ENCODE data around the gene DTNA. TPM values are rescaled to one million over a fixed set of nuclear protein-coding genes. Genes with fewer than 3 reads are reported as not detected.
"Not testable (repeated sequence)": the region's sequence is repeated elsewhere in the genome, so short reads cannot be mapped to it uniquely, and the experiment has no call there.

Gene DTNA
- polyA plus RNA-seq, 1 donor, result 12.3 TPM

DNA sequence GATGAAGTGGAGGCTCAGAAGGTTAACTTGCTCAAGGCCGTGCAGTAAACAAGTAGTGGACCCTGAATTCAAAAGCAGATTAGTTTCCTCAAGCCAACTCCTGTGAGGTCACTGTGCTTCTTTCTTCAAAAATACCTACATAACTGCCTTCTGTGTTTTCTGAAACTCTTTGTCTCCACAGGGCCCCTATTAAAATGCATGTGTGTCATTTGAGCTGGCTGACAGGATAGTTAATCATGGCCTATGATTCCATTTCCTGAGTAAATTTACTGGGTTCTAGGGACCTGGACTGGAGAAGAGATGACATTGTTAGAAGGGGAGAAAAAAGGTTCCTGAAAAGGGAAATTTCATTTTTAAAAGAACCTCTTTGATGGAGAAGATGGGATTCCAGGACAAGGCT, 12.9 kb upstream of the DTNA start:
- H3K36me3 ChIP-seq (ENCODE audit: control insufficient read depth, insufficient read depth, low read length), result no peaks in the 10 kb centered on the region
- peaks cover 22% of the 10 kb centered on the region for H3K4me1 ChIP-seq (ENCODE audit: control insufficient read depth, insufficient read depth, low read length)
- H3K27ac ChIP-seq (ENCODE audit: low read length), result peak overlapping the region; percentile 60
- WGBS (ENCODE audit: insufficient coverage, low lambda C conversion rate), result no CpG with 5 or more reads among the region's 1 CpG
- H3K4me3 ChIP-seq (ENCODE audit: low read length), result no peak overlapping the region
- DNase-seq, result peak in 1 of 2 donors; percentile 12
- H3K27me3 ChIP-seq (ENCODE audit: control insufficient read depth, insufficient read depth, low read length), result no peaks in the 10 kb centered on the region
- H3K9me3 ChIP-seq (ENCODE audit: control insufficient read depth, low read depth, low read length), result no peaks in the 10 kb centered on the region

DNA sequence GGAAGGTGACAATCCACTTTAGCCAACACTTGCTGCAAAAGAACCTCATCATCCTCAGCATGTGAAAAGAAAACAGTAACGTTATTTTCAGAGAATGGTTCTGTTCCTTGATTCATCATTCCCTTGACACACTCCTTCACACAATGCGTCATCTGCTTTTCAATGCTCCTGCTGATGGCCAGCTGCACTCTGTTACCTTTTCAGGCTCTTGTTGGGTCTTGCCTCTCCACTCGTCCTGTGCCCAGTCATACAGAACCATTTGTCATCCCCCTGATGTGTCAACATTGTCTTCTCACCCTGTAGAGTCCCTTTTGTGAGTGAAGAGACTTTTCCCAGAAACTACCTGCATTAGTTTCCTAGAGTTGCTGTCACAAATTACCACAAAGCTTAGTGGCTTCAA, 12.2 kb upstream of the DTNA start:
- no peak for DNase-seq
- Histone ChIP-seq H3K4me3 (ENCODE audit: low read length) (no peak overlapping the region), H3K4me1 (ENCODE audit: control insufficient read depth, insufficient read depth, low read length) (peaks cover 22% of the 10 kb centered on the region), H3K27me3 (ENCODE audit: control insufficient read depth, insufficient read depth, low read length) (no peaks in the 10 kb centered on the region), H3K9me3 (ENCODE audit: control insufficient read depth, low read depth, low read length) (no peaks in the 10 kb centered on the region), H3K27ac (ENCODE audit: low read length) (peak overlapping the region; percentile 60), H3K36me3 (ENCODE audit: control insufficient read depth, insufficient read depth, low read length) (no peaks in the 10 kb centered on the region)
- 92% methylated on average over 2 of the region's 3 CpGs for WGBS (ENCODE audit: insufficient coverage, low lambda C conversion rate)

DNA sequence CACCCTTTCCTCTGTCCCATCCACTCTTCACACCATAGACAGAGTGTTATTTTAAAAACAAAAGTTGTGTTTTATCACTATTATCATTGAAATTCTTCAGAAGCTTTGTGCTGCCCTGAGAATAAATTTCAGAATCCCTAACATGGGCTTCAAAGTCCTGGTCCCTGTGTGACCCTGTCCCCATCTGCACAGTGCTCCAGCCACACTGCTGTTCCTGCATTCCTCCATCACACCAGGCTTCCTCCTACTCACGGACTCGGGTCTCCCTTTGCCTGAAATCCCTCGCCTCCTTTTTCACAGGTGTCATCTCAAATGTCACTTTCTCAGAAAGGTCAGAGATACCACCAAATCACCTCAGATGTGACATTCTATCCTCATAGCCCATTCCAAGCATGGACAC, 8.2 kb upstream of the DTNA start:
- no peak overlapping the region for H3K4me3 ChIP-seq (ENCODE audit: low read length)
- no peak overlapping the region for H3K27ac ChIP-seq (ENCODE audit: low read length)
- no peaks in the 10 kb centered on the region for H3K27me3 ChIP-seq (ENCODE audit: control insufficient read depth, insufficient read depth, low read length)
- WGBS (ENCODE audit: insufficient coverage, low lambda C conversion rate), result 92% methylated on average over 2 of the region's 3 CpGs
- DNase-seq, result no peak
- H3K9me3 ChIP-seq (ENCODE audit: control insufficient read depth, low read depth, low read length), result no peaks in the 10 kb centered on the region
- H3K4me1 ChIP-seq (ENCODE audit: control insufficient read depth, insufficient read depth, low read length), result peaks cover 8% of the 10 kb centered on the region
- no peaks in the 10 kb centered on the region for H3K36me3 ChIP-seq (ENCODE audit: control insufficient read depth, insufficient read depth, low read length)

DNA sequence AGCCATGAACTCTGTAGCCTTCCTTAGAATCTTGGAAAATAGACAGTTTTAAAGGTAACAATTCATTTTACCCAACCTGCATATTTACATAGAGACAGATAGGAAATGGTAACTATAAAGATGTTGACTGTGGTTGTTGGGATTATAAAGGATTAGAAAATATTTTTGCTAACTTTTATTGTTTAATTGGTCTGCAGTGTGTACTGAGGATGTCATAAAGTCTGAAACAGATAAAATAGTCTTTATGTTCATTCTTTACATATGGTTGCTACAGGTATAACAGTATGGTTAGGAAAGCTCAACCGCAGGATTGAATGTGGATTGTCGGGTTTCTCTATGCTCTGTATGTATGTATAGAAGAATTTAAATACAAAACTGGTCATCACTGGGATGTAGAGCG, 7.3 kb upstream of the DTNA start:
- Histone ChIP-seq H3K9me3 (ENCODE audit: control insufficient read depth, low read depth, low read length) (no peaks in the 10 kb centered on the region), H3K4me3 (ENCODE audit: low read length) (no peak overlapping the region), H3K27me3 (ENCODE audit: control insufficient read depth, insufficient read depth, low read length) (no peaks in the 10 kb centered on the region), H3K4me1 (ENCODE audit: control insufficient read depth, insufficient read depth, low read length) (no peaks in the 10 kb centered on the region), H3K27ac (ENCODE audit: low read length) (no peak overlapping the region), H3K36me3 (ENCODE audit: control insufficient read depth, insufficient read depth, low read length) (no peaks in the 10 kb centered on the region)
- DNase-seq, result no peak
- no CpG with 5 or more reads among the region's 3 CpGs for WGBS (ENCODE audit: insufficient coverage, low lambda C conversion rate)

- H3K27me3 ChIP-seq (ENCODE audit: control insufficient read depth, insufficient read depth, low read length), result no peaks in the 10 kb centered on the region
- DNase-seq, result no peak
- 92% methylated on average over 1 of the region's 1 CpG for WGBS (ENCODE audit: insufficient coverage, low lambda C conversion rate)
- H3K9me3 ChIP-seq (ENCODE audit: control insufficient read depth, low read depth, low read length), result no peaks in the 10 kb centered on the region
- no peak overlapping the region for H3K27ac ChIP-seq (ENCODE audit: low read length)
- H3K4me3 ChIP-seq (ENCODE audit: low read length), result no peak overlapping the region
- peaks cover 7% of the 10 kb centered on the region for H3K4me1 ChIP-seq (ENCODE audit: control insufficient read depth, insufficient read depth, low read length)
- no peaks in the 10 kb centered on the region for H3K36me3 ChIP-seq (ENCODE audit: control insufficient read depth, insufficient read depth, low read length)
These were observed 6.0 kb upstream of the DTNA start for GRCh38 chr18:34704074-34704473.

DNA sequence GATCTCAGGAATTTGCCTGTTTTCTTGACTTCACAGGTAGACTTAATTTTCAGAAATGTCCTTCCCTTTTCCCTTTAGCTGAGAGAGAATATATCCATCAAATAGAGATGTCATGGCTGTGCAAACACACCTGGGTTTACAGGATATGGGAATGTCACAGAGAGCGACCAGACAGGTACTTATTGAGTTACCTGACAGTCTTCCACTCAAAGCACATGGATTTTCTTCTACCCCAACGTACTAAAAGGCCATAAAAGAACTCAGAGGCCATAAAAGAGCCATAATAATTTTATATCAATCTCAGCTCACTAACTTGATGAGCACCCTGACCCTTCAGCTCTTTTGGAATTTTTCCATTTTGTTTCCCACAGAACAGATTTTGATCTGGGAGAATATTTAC, 5.3 kb upstream of the DTNA start:
- WGBS (ENCODE audit: insufficient coverage, low lambda C conversion rate), result no CpG with 5 or more reads among the region's 2 CpGs
- peaks cover 12% of the 10 kb centered on the region for H3K4me1 ChIP-seq (ENCODE audit: control insufficient read depth, insufficient read depth, low read length)
- no peaks in the 10 kb centered on the region for H3K36me3 ChIP-seq (ENCODE audit: control insufficient read depth, insufficient read depth, low read length)
- H3K27me3 ChIP-seq (ENCODE audit: control insufficient read depth, insufficient read depth, low read length), result no peaks in the 10 kb centered on the region
- H3K4me3 ChIP-seq (ENCODE audit: low read length), result no peak overlapping the region
- no peaks in the 10 kb centered on the region for H3K9me3 ChIP-seq (ENCODE audit: control insufficient read depth, low read depth, low read length)
- no peak overlapping the region for H3K27ac ChIP-seq (ENCODE audit: low read length)
- DNase-seq, result no peak

DNA sequence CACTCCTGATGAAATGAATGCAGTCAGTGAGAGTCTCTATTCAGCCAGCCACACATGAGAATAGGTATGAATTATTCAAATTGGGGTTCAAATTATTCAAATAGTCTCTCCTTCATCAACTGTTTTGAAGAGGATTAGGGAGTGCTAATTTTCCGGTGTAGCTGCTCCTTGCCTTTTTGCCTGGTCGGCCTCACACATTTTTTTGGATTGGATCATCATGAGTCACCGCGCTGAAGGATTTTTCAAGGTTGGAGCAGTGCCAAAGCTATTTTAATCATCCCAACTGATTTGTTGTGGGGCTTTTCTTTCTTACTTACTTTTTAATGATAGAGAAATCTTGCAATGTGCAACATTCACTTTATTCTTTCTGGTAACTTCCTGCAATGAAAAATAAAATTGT, 2.4 kb upstream of the DTNA start:
- Histone ChIP-seq H3K27me3 (ENCODE audit: control insufficient read depth, insufficient read depth, low read length) (no peaks in the 10 kb centered on the region), H3K36me3 (ENCODE audit: control insufficient read depth, insufficient read depth, low read length) (no peaks in the 10 kb centered on the region), H3K27ac (ENCODE audit: low read length) (no peak overlapping the region), H3K9me3 (ENCODE audit: control insufficient read depth, low read depth, low read length) (no peaks in the 10 kb centered on the region), H3K4me3 (ENCODE audit: low read length) (no peak overlapping the region), H3K4me1 (ENCODE audit: control insufficient read depth, insufficient read depth, low read length) (peaks cover 16% of the 10 kb centered on the region)
- peak in 1 of 2 donors; percentile 30 for DNase-seq
- WGBS (ENCODE audit: insufficient coverage, low lambda C conversion rate), result 50% methylated on average over 2 of the region's 4 CpGs

DNA sequence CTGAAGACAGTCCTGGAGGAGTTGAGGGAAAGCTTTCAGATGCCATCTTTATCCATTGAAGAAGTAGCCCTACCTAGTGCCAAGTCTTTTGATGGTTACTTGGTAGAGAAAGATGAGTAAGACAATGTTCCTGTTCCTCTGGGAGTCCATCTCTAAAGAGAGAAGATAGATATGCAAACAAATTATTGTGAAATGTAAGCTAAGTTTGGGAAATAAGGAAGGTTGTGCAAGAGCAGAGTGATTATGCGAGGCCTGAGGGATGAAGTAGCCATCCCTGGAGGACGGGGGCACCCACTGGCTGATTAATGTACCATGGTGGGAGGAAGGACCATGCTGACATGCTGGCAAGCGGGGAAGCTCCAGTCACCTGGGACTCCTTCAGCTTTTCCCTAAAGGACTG, 994 bp upstream of the DTNA start:
- peaks cover 16% of the 10 kb centered on the region for H3K4me1 ChIP-seq (ENCODE audit: control insufficient read depth, insufficient read depth, low read length)
- no CpG with 5 or more reads among the region's 3 CpGs for WGBS (ENCODE audit: insufficient coverage, low lambda C conversion rate)
- H3K36me3 ChIP-seq (ENCODE audit: control insufficient read depth, insufficient read depth, low read length), result no peaks in the 10 kb centered on the region
- no peaks in the 10 kb centered on the region for H3K9me3 ChIP-seq (ENCODE audit: control insufficient read depth, low read depth, low read length)
- peak overlapping the region; percentile 43 for H3K27ac ChIP-seq (ENCODE audit: low read length)
- H3K27me3 ChIP-seq (ENCODE audit: control insufficient read depth, insufficient read depth, low read length), result no peaks in the 10 kb centered on the region
- DNase-seq, result peak in 1 of 2 donors; percentile 34
- no peak overlapping the region for H3K4me3 ChIP-seq (ENCODE audit: low read length)

- 83% methylated on average over 1 of the region's 6 CpGs for WGBS (ENCODE audit: insufficient coverage, low lambda C conversion rate)
These were observed 388 bp downstream of the DTNA start for GRCh38 chr18:34710458-34710914.

DNA sequence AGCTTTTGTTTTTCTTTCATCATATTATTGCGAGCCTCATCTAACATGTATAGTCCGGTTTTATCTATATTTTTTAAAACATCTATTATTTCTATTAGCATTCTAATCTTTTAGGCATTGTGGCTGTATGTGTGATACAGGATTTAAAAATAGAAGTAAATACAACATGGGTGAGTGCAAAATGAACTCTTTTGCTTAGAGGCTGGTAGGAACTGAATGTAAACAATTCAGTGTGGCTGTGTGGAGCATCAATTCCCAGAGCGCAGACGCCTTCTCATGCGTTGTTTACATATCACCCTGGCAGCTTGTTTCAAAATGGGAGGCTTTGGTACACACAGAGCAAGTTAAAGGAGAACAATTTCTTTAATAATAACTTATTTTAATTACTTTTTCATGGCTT, 836 bp downstream of the DTNA start:
- Histone ChIP-seq H3K4me3 (ENCODE audit: low read length) (peak overlapping the region; percentile 50), H3K36me3 (ENCODE audit: control insufficient read depth, insufficient read depth, low read length) (no peaks in the 10 kb centered on the region), H3K27ac (ENCODE audit: low read length) (peak overlapping the region; percentile 93), H3K27me3 (ENCODE audit: control insufficient read depth, insufficient read depth, low read length) (no peaks in the 10 kb centered on the region), H3K4me1 (ENCODE audit: control insufficient read depth, insufficient read depth, low read length) (peaks cover 16% of the 10 kb centered on the region), H3K9me3 (ENCODE audit: control insufficient read depth, low read depth, low read length) (no peaks in the 10 kb centered on the region)
- DNase-seq, result peak in 1 of 2 donors; percentile 37
- no CpG with 5 or more reads among the region's 5 CpGs for WGBS (ENCODE audit: insufficient coverage, low lambda C conversion rate)

More at GRCh38 chr18:34710458-34710914, 388 bp downstream of the DTNA start:
- DNase-seq, result peak in 1 of 2 donors; percentile 65
- peak overlapping the region; percentile 50 for H3K4me3 ChIP-seq (ENCODE audit: low read length)
- H3K36me3 ChIP-seq (ENCODE audit: control insufficient read depth, insufficient read depth, low read length), result no peaks in the 10 kb centered on the region
- peaks cover 16% of the 10 kb centered on the region for H3K4me1 ChIP-seq (ENCODE audit: control insufficient read depth, insufficient read depth, low read length)
- H3K27ac ChIP-seq (ENCODE audit: low read length), result peak overlapping the region; percentile 93
- no peaks in the 10 kb centered on the region for H3K27me3 ChIP-seq (ENCODE audit: control insufficient read depth, insufficient read depth, low read length)
- H3K9me3 ChIP-seq (ENCODE audit: control insufficient read depth, low read depth, low read length), result no peaks in the 10 kb centered on the region

GRCh38 chr18:34716111-34716510, 6.0 kb downstream of the DTNA start:
- H3K36me3 ChIP-seq (ENCODE audit: control insufficient read depth, insufficient read depth, low read length); H3K27me3 ChIP-seq (ENCODE audit: control insufficient read depth, insufficient read depth, low read length); H3K4me1 ChIP-seq (ENCODE audit: control insufficient read depth, insufficient read depth, low read length); H3K27ac ChIP-seq (ENCODE audit: low read length); H3K4me3 ChIP-seq (ENCODE audit: low read length); DNase-seq; H3K9me3 ChIP-seq (ENCODE audit: control insufficient read depth, low read depth, low read length): not testable (repeated sequence)
- WGBS (ENCODE audit: insufficient coverage, low lambda C conversion rate), result 100% methylated on average over 2 of the region's 14 CpGs
